ENCODE measurements around the gene GIT2.
"Not testable (repeated sequence)": the region's sequence is repeated elsewhere in the genome, so short reads cannot be mapped to it uniquely, and the experiment has no call there.

Gene GIT2

DNA sequence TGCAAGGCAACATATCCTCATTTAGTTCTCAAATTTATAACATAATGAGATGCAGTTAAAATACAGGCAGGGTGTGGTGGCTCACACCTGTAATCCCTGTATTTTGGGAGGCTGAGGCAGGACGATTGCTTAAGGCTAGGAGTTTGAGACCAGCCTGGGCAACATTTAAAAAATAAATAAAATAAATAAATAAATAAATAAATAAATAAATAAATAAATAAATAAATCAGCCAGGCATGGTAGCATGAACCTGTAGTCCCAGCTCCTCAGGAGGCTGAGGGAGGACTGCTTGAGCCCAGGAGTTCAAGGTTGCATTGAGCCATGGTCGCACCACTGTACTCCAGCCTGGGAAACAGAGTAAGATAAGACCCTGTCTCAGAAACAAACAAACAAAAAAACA is 56.7 kb downstream of the GIT2 start:
- no peak for DNase-seq

DNA sequence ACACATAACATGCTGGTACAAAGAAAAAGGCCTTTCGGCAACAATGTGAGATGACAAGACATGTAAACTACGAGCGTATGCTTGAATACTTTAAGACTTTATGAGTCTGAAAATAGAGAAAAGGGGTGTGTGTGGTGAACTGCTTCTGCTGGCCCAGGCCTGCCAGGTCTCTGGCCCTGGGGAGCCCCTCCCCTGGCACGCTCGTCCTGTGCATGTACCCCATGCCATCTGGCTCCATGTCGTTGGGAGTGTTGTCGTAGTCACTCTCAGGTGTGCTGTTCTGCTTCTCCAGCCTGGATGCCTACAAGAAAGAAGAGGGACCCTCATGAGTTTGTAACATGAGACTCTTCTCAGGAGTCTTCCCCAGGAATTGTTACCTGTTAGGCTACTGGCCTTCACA is 57.2 kb downstream of the GIT2 start:
- no peak for DNase-seq

DNA sequence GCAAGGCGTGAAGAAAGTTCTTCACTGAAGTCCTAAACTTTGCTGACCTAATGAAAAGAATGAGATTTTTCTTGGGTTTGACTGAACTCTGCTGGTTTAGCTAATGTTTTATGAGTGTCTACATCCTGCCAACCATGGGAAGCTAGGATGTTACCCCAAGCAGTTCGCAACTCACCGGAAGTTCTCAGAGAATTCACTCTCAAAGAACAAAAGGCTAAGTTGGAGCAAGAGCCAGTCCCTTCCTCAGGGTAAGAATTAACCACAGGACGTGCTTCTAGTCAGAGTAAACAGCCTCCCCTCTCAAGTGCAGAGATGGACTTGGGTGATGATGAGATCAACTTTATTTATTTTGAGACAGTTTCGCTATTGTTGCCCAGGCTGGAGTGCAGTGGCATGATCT is 58.8 kb downstream of the GIT2 start:
- no peak for DNase-seq

DNA sequence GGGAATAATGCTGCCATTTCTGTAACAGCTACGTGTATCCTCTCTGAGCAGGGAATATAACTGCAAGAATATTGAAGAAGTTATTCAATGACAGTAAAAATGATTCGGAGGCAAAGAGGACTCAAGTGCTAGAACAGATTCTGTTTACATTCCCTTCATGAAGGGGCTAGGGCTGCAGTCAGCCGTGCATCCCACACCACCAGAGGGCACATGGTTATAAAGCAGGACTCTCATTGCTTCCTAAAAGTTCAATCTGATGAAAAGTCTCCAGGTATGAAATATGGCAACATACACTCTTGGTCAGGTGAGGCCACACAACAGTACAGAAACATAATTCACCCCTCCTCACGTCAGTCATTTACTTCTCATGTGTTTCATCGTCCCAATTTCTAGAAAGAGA is 62.1 kb downstream of the GIT2 start:
- no peak for DNase-seq

DNA sequence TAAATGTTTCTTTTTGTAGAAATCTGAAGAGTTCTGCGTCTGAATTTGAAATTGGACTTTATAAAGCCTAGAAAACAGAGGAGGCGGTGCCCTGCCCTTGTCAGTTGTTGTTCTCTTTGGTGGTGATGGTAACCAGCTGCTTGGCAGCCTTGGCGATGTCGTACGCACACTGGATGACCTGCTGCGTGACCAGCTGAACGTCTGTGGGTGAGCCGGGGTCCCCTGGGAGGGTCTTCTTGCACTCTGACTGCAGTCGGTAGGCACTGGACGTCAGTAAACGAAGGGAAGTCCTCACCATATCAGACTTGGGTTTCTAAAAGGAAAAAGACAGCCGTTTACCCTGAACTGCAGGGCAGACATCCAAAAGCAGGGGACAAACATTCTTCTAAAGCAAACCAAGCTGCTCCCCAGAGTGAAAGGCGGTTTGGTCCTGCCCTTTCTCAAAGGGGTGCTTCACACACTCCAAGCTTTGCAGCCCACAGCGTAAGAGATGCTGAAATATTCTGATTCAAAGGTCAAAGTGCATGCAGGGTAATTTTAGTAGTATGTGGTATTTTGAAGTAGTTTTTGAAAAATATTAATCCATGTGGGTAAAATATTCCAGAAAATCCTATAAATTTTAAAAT is 63.2 kb downstream of the GIT2 start:
- DNase-seq = no peak

DNA sequence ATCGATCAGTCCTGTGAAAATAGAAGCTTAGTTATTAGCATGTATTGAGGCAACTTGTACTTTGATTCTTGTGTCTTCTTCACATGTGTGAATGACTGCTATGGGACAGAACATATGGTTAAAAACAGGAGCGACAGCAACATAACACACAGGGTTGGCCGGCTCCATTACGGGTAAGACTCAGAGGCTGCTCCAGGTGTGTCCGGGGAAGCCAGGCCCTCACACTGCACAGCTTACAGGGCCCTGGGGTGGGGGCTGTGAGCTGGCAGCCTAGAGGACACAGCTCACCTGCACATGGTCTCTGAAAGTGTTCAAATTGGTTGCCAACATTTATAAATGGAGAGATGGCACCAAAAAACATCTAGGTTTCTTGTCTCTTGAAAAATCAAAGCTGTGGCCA is 65.0 kb downstream of the GIT2 start:
- no peak for DNase-seq

DNA sequence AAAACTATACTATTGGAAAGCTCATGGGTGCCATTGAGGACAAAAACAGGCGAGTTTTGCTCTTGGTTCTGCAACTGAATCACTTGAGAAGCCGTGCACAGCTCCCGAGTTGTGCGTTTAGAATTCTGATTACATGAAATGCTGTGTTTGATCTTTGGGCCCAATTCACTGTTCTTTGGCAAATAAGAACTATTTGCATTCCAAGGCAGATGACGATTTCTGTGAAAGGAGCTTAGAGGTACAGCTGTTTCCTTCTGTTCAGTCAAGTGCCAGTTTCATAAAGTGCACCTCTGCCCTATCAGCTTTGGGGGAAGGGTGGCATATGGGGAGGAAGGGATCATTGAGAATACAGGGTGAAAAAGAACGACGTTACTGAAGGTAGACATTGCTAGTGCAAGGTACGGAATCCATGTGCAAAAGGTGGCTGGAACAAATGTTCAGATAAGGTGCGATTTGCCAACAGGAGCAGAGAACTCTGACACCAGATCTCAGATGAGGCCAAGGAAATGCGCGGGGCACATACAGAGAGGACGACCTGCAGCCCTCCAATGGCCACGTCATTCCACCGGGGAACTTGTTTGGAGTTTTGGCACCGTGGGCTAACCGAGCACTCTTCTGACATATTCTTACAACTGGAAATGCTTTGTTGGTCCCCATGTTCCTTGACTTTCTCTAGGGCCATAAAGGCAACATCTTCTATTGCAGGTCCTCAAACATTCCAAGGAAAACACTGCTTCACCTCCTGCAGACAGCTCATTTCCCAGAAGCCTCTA is 66.0 kb downstream of the GIT2 start:
- no peak for DNase-seq

DNA sequence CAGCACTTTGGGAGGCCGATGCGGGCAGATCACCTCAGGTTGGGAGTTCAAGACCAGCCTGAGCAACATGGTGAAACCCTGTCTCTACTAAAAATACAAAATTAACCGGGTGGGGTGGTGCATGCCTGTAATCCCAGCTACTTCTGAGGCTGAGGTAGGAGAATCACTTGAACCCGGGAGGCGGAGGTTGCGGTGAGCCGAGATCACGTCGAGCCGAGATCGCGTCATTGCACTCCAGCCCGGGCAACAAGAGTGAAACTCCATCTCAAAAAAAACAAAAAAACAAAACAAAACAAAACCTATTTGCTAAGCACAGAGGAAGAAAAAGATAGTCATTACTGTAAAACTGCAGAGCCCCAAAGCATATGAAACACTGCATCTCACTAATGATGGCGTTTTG is 66.8 kb downstream of the GIT2 start:
- not testable (repeated sequence) for DNase-seq

DNA sequence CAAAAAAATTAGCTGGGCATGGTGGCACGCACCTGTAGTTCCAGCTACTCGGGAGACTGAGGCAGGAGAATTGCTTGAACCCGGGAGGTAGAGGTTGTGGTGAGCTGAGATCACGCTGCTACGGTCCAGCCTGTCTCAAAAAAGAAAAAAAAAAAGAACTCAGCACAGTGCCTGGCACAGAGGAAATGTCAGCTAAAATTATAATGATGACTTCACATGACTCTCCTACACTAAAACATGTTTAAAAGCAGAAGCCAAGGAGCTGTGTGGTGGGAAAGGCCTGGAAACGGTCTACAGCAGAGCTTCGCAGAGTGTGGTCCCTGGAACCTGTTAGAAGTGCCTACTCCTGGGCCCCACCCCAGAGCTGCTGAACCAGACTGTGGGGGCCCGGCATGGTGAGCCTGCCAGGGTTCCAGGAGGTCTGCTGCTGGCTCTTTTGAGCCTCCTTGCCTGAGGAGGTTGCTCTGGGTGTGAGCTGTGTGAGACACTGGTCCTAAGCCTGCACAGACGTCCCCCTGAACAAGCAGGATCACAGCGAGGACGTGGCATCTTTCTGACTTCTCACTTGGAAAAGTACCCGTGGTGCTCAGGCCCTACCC is 68.0 kb downstream of the GIT2 start:
- DNase-seq = no peak

DNA sequence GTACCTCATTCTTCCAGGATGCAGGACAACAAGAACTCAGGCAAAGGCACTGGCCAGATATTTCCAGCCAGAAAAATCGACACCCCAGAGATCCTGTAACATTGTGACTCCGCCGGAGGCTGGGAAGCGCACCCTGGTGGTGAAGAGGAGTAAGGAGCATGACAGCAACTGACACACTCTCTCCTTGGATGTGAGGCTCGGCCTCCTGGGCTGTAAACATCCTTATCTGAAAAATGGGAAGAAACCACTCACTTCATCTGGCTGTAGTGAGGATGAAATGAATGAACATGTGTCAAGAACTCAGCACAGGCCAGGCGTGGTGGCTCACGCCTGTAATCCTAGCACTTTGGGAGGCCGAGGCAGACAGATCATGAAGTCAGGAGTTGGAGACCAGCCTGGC is 68.5 kb downstream of the GIT2 start:
- DNase-seq = peak; percentile 35

DNA sequence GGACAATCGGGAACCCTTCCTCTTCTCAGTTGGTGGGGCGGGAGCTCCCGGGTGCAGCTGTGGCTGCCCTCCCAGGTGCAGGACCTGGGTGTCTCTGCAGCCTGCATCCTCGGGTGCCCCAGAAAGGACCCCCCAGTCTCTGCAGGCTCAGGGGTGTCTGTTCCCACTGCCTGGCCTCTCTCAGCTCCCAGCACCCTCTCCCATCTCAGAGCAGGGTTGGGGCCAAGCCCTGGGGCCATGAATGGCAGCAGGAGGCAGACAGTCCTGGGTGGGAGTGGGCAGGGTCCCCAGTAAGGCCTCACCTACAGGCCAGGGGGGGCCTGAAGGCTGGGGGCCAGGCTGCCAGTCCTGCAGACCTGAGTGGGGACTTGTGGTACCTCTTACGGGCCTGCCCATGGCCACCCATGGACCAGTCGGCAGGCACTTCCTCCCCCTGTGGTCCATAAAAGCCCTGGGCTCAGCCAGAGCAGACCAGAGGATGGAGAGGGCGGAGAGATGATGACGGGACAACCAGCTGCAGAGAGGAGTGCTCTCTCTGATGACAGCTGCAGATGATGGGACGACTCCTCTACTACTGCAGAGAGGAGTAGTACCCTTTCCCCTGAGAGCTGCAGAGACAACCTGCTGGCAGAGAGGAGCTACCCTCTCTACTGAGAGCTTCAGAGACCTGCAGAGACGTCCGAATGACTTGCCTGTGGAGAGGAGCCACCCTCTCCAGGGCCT is 69.5 kb downstream of the GIT2 start:
- DNase-seq = no peak

DNA sequence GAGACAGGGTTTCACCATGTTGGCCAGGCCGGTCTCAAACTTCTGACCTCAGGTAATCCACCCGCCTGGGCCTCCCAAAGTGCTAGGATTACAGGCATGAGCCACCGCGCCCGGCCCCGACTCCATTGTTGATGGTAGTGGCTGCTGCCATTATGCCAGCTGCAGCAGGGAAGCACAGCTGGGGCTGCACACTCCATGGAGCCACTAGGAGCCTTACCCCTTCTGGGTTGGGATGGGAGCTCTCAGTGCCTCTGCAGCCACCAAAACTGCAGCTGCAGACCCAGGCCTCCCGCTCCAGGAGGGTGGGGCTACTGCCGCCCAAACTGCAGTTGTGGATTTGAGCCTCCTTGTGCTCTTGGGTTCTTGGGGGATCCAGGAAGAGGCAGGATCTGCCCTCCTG is 70.2 kb downstream of the GIT2 start:
- DNase-seq = no peak

DNA sequence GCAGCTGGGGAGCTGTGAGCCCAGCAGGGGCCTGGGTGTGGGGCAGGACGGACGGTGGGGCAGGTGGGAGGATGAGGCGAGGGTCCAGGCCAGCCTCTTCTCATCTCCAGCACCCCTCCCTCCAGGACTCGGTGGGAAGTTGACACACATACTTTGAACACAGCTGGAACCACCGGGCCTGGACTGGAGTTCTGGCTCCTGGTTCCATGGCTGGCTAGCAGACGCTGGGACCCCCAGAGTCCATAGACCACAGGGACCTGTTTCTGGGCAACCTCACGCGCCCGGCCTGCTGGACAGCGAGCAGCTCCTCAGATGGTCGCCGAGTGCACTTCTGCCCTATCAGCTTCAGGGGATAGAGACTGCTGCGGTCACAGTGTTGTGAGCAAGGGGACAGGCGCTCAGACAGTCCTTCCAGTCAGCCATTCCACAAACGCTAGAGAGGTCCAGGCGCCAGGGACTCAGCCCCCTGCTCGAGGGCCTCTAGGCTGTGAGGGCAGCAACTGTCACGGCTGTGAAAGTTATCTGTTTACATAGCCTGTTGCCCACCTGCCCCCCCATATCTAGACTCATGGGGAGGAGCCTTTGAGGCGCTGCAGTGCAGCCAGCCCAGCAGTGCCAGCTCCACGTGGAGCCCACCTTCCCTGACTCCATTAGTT is 70.9 kb downstream of the GIT2 start:
- no peak for DNase-seq

DNA sequence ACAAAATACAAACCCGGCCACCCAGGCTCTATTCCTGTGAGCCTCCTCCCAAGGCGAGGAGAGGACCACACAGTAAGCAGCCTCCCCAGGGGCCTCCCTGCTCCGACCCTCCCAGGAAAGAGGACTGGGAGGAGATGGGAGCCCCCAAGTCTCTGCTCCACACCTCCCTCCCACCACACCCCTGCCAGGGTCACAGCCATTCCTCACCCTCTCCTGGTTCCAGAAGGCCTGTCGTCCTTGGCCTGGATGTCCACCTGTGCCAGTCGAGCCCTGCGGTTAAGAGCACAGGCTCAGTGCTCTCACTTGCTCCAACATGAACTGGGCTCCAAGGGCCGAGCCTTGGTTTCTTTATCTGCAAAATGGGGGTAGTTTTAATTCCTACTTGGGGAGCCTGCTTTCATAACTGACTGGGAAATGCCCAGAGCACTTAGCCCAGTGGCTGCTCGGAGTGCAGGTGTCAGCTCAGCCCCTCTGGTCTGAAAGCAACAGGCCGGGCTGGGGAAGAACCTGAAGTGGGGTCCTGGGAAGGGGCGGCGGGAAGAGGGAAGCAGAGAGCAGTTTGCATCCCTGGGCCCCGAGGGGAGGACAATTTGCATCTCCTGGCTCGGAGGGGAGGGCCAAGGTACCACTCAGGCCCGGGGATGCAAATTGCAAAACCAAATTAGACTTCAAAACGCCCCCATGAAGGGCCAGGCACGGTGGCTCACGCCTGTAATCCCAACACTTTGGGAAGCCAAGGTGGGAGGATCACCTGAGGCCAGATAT is 72.5 kb downstream of the GIT2 start:
- no peak for DNase-seq

DNA sequence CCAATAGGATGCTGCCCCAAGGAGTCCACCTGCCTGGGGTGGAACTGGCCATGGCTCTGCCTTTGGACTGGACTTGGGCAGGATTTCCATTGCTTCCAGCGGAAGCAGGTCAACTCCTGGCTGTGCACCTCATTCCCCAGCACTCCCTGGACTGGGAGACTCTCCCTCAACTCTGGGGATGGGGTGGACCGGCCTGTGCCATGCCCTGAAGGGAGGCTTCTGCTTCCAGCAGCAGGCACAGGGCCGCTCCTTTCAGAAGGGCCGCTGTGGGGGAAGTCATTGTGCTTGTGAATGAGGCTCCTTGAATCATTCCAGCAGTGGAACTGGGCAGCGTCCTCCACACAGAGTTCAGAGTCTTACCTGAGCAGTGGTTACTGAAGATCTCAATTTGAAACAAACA is 73.1 kb downstream of the GIT2 start:
- DNase-seq = no peak

DNA sequence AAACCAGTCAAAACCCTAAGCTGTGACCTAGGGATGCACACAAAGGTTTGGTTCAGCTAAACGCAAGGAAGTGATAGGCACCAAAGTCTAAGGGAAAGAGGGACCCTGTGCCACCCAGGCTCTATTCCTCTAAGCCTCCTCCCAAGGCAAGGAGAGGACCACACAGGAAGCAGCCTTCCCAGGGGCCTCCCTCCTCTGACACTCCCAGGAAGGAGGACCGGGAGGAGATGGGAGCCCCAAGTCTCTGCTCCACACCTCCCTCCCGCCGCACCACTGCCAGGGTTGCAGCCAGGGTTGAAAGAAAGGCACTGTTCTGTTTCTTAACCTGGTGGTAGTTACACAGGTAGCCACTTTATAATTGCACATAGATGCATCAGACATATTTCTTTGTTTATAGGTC is 74.2 kb downstream of the GIT2 start:
- no peak for DNase-seq

DNA sequence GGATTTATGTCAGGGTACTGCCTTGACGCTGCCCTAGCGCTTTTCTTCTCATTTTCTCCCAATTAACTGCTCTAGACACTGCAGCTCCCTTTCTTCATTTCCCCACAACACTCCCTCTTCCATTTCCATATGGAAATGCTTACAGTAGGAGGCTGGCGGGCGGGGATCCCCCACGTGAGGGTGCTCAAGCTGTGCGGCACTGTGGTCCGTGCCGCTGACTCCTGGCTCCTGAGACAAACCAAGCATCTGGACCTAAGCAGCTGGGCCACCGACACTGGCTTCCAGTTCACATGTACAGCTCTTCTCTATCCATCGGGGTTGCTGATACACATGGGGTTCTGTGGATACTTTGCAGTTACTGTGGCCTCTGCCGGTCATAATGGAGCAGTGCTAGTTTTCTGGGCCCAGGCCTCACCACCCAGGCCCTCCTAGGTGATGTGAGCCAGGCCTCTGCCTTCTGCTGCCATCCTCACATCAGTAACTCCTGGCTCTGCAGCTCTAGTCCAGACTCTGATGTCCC is 75.8 kb downstream of the GIT2 start:
- no peak for DNase-seq

DNA sequence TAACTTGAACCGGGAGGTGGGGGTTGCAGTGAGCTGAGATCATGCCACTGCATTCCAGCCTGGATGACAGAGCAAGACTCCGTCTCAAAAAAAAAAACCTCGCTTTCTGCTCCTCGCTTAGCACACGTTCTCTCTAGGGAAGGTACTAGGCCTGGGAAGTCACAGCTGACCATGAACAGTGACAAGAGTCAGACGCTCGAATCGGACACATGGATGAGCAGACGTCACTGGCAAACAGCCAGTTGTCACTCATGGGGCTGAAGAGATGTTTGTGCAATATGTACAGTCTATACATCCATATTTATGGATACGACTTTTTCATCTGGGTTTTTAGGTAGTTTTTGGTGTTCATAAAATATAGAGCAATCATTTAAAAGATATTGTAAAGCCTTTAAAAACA is 76.7 kb downstream of the GIT2 start:
- no peak for DNase-seq

DNA sequence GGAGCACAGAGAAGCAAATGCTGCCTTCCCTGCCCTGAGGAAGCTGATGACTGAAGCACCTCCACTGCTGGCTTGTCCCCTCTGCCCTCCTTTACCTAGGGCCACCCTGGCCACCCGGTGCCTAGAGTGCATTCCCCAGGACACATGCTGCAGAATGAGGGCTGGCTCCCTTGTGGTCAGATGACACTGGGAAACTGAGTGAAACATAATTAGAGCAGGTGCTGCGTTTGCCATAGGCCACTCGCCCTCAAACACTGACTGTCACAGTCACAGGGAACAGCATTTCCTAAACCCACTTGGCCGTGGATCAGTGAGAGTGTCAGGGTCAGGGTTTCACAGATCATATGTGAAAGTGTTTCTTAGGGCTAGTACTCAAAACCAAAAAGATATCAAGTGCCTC is 80.1 kb downstream of the GIT2 start:
- DNase-seq = no peak

DNA sequence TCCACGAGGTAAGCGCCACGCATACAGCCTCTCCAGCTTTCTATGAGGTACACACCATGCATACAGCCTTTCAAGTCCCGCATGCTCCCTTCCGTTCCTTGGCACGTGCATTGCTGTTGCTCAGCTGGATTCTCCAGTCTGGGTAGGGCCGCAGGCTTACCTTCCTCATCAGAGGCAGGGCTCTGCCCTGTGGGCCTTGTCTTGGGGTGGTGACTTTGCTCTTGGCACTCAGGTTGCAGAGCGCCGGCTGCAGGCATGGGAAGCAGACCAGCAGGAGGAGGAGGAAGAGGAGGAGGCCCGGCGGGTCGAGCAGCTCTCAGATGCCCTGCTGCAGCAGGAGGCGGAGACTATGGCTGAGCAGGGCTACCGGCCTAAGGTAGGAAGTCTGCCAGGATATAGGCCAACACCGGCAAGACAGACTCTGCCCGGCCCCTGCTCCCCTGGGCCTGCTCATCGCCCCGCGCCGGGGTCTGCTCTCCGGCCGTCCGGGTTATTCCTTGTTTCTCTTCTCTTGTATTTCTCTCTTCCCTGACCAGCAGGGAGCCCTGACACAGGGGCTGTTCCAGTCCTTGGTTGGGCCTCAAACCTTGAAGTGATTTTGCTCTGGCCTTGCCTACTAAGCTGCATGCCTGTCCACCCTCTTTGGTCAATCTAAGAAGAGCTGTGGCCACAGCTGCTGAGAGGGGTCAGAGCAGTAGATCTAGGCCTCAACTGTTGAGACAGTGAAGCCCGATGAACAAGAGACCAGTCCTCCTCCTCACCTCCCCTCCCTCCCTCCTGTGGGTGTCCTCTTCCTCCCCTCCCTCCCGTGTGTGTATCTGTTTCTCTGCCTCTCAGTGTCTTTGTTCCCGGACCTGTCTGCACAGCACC is 80.8 kb downstream of the GIT2 start:
- DNase-seq = no peak

DNA sequence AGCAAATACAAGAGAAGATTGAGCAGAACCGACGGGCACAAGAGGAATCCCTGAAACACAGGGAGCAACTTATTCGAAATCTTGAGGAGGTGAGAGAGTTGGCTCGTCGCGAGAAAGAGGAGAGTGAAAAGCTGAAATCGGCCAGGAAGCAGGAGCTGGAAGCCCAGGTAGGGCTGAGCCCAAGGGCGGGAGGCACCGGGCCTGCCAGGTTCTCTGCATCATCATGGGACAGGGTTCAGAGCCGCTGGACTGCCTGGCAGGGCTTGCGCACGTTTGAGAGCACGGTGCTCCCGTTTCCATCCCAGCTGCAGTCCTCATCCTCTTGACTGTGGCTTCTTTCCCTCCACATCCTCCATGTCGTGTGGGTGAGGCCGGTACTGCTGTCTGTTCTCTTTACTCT is 81.7 kb downstream of the GIT2 start:
- DNase-seq = no peak
